Astrocyte of the hippocampus (primary cell): ENCODE measurements around the gene EXD3.

ENCODE experiments used
- DNase-seq: peaks from one replicate; pipeline ENCODE4 v3.0.0; 2011; ENCODE audit warnings: low read depth, low spot score

EXD3 gene

DNA sequence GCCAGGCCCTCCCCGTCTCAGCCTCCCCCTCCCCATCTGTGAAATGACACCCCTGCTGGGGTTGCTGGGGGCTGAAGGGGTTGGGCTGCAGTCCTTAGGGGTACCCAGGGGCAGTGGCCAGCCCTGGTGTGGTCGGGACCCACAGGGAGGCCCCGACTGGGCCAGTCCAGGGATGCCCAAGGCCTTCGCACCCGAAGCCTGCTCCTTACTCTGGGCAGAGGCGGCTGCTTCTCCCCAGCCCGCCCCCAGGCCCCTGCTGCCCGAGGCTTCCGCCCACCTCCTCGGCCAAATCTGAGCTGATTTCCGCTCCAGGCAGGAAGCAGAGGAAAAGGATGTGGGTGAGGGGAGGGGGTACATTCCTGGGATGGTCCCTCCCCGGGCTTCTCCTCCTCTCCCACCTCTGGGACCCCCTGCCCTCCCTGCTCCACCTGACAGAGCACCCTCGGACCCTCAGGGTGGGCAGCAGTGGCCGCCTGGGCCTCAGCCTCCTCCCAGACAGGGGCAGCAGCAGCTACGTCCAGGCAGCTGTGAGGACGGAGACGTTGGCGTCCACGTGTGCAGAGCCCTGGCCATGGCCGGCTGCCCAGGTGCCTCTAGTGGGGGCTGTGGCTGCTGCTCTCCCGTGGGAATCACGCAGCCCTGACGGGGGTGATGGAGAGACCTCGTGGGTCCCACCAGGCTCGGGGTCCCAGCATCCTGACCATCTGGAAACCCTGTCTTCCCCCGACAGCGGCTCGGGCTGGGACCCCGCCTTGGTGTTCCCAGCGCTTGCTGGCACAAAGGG lies 116.7 kb downstream of the EXD3 start:
- peak; percentile 5 for DNase-seq

DNA sequence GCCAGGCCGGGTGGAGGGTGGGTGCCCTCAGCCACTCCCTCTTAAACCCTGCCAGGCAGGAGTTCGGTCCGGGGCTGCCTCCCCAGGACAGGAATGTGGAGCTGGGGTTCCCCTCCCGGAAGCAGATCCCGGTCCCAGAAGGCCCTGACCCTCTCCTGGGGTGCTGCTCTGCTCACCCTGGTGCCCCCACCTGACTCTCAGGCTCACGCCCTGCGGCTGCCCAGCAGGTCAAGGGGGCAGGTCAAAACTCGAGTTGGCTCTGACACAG lies 117.2 kb downstream of the EXD3 start:
- DNase-seq = no peak

DNA sequence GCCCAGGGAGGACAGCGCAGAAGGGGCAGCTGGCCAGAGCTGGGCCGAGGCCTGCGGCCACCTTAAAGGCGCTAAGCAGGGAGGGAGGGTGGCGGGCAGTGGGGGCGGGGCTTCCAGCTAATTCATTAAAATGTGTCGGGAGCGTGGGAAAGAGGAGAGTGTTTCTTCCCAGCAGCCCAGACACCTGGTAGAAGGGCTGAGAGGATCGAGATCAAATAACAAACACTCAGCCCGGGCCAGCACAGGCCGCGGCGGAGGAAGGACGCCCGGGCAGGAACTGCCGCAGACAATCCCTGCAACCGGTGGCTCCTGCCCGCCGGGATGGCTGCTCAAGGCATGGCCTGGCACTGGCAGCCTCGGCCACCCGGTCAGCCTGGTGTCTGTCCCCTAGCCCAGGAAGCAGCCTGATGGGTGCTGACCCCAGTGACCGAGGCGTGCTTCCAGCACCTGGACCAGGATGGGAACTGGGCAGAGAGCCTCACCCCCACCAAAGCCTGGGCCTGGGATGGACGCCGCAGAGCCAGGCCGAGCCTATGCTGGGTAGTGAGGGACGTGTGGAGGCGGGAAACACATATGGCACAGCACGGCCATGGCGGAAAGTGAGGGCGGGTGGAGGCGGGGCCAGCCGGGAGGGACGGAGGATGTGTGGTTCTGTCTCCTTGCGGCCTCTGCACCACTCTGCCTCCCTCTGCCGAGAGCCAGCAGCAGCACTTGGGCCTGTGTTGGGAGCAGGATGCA lies 117.7 kb downstream of the EXD3 start:
- peak; percentile 64 for DNase-seq

DNA sequence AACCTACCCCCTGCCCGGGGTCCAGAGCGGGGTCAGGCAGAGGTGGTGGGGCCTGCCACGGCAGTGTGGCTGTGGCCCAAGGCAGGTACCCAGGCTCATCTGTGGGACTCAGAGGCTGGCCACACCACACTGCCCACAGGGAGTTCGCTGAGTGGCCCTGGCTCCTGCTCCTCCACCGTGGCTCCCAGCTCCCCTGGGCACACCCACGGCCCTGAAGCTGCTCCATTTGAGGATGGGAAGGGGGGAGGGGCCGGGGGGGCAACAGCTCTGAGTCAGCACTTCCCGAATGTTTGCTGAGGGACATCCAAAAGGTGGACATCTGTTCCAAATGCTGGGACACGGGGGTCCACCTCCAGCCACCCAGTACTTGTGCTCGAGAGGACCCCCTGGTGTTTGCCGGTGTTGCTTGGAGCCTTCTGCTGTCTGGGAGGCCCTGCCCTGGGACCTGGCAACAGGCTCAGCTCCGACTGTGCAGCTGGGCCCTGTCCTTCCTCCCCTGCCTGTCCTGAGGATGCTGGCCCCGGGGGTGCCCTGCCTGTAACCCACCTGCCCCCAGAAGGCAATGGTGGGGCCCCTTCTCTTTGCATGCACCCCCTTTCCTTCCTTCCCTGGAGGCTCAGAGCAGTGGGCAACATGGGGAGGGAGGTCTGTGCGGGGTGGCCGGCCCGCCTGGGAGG lies 118.4 kb downstream of the EXD3 start:
- DNase-seq = peak; percentile 43

DNA sequence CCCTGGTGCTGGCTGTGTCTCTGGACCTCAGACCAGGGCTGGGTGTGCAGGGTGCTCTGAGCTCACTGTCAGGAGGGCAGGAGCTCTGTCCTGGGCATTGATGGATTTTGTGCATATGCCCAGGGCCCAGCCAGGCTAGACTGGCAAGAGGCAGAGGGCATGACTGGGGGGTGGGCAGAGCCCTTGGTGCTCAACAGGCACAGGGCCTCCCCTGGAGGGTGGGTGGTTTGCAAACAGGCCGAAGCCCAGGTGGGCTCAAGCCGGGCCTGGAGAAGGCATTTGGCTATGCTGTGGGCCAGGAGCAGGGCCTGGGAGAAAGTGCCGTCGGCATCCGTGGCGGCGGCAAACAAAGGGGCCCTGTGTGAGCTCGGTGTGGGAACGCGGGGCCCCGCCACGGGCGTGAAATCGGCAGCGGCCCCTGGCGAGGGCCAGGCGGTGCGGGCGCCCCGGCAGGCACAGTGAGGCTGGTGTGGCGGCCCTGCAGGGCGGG lies 119.0 kb downstream of the EXD3 start:
- DNase-seq = peak; percentile 12

DNA sequence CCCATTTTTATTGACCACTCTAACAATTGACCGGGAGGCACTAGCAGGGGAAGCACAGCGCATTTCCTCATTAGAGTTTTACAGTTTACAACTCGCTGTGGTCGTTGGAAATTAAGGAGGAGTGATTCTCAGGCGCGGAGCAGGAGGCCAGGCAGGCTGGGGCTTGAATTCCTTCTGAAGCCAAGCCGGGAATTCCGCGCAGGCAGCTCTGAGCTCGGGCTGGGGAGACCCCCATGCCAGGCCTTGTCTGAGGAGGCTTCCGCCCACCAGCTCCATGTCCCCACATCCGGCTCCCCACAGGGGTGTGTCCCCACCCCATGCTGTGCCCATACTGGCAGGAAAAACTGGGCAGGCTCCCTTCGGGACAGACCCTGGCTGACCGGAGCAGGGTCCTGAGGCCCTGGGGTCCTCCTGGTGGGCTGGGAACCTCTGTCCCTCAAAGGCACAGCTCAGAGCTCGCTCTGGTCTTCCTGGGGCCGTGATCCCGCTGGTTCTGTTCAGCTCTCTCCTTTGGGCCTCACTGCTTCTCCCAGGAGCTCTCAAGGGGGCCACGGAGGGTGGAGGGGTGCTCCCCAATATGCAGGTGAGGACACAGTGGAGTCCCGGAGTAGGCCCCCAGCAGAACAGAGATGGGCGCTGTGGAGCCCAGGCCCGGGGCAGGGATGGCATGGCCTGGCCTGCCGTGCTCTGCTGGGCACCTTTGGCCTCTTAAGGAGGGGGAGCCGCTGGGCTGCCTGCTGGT lies 119.6 kb downstream of the EXD3 start:
- DNase-seq = peak; percentile 20

DNA sequence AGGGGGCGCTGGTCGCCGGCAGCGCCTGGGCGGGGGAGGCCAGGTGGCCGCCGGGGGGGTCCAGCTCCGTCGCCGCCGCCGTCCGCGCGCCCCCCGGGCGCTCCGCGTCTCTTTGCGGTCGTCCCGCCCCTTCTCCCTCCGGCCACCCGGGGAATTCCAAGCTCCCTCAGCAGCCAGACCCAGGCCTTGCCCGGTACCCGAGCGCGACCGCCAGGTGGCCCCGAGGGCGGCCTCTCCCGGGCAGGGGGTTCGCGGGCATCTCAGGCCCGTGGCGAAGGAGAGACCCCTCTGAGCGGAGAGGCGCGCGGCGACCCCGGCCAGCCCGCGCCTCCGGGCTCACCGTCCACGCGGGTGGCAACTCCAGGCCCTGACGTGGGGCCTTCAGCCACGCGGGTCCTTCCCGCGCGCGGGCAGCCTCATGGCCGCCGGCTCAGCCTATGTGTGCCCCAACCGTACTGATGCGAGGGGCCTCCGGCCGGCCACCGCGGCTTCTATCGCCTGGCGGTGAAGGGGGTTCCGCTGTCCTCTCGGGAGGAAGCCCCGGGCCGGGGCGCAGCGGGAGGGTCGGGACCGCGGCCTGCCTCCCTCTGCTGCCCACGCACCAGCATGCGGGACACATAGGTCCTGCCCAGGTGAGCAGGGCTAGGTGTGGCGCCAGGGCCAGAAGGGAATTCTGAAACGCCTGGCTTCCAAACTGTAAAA lies 120.4 kb downstream of the EXD3 start:
- DNase-seq = no peak

DNA sequence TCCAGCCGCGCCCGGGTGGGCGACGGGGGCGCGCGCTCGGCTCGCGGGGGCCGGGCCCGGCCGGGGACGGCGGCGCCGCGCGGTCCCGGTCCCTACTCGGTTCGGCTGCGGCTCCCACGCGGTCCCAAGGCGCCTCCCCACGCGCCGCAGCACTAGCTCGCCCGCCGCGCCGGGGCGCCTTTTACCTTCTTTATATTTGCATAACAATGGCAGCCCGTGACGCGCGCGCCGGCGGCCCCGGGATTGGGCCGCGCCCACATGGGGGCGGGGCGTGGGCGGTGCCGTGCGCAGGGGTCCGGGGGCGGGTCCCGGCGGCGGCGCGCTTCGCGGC lies 120.9 kb downstream of the EXD3 start, which contains the start of gene NRARP:
Gene NRARP, minus strand, starts transcription at position 154 of the 331 bp plus-strand sequence. CDS start 343 bp downstream, outside the sequence.
- DNase-seq = peak; percentile 94

DNA sequence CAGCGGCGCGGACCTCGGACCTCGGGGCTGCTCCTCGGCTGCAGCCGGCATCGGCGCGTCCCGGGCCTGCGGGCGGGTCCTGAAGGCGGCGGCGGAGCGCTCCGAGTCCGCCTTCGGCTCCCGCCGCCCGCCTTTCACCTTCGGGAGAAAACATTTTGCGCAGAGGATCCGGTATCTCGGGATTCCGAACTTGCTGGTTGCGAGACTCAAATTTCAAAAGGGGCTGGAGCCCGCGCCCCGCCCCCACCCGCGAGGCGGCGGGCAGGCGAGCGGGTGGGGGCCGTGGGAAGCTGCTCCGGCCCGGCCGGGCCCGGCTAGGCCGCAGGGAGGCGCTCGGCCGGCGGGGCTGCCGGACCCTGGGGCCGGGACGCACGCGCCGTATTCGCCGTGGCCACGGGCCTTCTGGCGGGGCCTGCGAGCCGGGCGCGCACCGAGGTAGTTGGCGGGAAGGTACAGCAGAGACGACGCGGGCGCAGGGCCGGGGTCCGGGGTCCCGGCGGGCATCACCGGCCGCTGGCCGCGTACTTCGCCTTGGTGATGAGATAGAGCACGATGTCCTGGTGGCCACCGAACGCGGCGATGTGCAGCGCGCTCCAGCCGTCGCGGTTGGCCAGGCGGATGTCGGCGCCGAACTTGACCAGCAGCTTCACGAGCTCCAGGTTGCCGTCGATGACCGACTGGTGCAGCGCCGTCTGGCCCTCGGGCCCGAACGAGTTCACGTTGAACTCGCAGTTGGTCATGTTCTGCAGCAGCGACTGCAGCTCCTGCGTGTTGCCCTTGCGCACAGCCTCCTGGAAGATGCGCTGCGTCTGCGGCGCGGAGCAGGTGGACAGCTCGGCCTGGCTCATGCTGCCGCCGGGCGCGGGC lies 121.6 kb downstream of the EXD3 start:
- peak; percentile 71 for DNase-seq

DNA sequence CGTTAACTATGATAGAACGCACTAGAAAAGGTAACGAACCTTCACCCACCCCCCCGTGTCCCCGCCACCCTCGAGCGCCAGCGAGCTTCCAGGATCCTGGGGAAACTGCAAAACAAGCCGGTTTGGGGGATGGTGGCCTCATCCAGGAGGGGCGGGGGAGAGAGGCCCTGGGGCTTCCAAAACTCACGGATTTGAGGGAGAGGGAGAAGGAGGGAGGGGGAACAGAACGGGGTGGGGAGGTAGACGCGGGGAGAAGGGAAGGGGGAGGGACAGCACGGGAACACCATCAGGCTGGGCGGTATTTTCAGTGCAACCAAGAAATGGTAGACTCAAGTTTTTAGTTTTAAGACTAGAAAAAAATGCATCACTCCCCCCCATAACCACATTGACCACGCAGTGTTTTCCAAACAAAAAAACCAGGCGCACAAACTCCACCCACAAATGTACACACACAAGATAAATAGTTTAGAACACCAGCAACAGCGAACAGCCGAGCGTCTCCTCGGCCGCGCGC lies 122.3 kb downstream of the EXD3 start:
- no peak for DNase-seq

DNA sequence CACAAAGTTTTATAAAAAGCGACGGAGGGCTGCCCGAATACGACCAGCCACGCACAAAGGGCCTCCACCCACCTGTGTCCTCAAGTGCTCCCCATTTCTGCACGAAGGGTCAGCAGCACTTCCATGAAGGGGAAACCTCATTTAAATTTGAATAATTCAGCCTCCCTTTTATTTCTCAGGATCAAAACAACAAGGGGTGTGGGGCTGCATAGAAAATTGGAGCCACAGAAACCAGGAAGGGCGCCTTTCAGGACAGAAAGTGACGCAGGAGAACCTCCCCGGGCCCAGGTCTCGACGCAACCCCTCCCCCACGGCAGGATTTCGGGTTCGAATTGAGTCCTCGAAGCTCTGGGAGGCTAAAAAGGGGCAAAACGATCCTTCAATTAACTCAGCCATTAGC lies 123.0 kb downstream of the EXD3 start:
- DNase-seq = peak; percentile 59

DNA sequence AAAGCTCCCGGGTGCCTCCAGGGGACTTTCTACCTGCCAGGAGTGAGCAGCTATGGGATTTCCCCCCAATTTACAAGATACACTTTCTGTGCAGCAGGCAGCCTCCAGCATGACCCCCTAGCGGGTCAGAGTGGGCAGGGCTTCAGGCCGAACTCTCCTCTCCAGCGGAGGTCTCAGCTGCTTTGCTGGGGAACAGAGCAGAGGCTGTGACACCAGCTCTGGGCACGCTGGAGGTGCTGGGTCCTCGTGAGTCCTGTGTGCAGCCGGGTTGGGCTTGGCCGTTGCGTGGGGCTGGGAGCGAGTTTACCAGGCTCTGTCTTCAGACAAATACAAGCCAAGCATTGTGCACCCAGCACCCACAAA lies 123.8 kb downstream of the EXD3 start:
- no peak for DNase-seq

DNA sequence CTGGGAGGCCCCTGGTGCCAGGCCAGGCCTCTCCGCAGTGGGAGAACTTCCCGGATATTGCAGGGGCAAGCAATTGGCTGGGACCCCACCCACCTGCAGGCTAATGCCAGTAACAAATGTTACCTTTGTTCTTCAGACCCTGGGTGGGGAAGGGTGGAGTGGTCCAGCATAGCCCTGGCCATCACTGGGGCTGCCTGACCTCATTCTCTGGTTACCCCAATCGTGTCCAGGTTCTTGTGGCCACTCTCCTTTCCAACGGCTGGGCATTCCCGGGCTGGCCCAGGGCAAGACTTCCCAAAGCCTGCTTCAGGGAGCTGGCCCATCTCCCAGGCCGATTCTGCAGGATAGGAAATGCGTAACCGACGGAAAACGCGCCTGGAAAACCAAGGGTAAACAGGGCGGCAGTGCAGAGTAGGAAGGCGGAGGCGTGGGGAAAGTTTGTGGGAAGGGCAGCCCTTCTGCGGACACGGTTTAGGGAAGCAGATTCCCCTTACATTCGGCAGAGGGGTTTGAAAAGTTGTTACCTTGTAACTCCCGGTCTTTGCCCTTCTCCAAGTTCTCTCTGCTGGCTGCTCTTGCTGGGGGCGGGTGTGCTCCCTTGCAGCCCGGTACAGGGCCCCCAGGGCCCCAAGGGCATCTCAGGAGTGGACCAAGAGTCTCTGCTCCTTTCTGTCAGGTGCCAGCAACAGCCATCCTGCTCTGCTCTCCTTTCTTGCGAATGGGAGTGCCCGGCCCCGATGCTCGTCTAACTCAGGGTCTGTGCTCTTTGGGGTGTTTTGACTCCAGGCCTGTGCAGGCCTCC lies 124.4 kb downstream of the EXD3 start:
- DNase-seq = no peak

DNA sequence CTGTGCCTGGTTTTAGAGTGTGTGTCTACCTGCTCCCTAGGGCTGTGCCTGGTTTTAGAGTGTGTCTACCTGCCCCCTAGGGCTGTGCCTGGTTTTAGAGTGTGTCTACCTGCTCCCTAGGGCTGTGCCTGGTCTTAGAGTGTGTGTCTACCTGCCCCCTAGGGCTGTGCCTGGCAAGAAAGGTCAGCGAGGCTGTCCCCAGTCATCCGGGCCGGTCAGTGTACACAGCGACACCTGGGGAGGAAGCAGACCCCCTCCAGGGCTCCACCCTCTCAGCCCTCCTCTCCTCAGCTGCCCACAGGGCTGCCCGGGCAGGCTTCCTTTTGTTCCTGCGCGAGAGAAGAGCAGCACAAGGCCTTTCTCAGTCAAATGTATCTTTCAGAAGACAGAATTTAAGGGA lies 125.0 kb downstream of the EXD3 start:
- DNase-seq = no peak

DNA sequence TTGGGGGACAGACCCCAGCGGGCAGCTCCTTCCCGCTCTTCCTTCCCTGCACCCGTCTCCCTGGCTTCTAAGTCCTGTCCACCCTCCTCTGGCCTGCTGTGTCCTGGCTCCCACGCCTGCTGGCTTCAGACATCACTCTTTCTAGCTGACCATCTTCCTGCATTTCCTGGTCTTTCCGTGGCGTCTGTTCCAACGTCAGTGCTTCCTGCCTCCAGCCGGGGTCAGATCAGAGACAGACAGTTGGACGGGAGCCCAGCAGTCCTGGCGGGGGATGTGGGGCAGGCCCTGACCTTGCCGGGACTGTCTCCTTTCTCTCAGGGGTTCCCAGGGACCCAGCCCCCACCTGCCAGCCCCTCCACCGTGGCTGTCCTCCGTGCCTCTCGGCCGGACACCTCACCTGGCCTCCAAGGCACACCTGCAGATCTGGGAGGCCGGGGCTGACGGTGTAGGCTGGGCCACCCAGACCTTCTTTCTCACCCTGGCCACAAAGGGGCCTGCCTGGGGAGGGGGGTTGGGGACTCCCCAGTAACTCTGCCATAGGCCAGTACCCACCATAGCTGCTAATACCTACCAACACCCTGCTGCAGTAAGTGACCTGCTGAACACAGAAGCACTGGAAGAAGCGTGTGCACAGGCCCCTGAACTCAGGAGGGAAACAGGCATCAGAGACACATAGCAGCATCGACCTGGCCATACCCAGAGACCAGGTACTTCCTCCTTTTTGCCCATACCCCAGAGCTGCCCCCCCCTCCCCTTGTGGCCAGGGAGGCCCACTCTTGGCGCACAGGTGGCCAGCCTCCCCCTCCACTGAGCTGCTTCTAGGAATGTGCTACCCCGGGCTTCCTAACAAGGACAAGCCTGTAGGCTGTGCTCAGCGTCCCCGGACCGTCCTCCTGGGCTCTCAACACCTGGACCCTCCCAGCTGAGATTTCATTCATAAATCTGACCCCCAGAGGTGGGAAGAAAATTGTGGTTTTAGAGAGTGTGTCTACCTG lies 126.0 kb downstream of the EXD3 start:
- no peak for DNase-seq

DNA sequence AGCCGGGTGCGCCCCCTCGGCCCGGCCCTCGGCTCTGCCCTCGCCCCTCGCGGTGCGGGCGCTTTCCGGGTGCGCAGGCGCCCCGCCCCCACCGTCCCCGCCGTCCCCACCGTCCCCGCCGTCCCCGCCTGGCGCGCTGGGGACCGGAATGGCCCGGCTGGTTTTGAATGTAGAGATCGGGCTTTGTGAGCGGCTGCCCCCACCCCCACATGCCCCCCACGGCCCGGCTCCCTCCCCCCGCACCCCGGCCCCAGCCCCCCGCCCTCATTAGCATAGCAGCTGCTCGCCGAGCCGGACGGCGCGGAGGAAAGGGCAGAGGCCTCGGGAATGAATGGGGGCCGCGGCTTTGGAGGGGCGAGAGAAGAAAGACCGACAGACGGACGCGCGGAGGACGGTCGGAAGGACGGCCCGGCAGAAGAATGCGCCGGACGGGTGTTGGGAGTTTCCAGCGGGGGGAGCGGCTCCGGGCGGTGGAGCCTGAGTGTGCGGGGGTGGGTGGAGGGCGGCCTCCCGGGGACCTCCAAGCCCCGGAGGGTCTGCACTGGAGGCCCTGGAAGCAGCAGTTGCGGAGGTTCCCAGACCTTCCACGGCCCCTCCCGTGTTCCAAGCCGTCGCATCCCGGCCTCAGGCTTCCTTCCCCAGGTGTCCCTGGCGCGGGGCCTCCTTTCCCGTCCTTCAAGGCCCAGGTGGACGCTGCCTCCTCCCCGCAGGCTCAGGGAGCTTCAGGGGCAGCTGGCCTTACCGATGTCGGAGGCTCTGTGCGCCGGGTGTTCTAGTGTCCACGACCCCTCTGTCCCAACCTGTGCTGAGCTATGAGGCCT lies 126.9 kb downstream of the EXD3 start:
- no peak for DNase-seq

DNA sequence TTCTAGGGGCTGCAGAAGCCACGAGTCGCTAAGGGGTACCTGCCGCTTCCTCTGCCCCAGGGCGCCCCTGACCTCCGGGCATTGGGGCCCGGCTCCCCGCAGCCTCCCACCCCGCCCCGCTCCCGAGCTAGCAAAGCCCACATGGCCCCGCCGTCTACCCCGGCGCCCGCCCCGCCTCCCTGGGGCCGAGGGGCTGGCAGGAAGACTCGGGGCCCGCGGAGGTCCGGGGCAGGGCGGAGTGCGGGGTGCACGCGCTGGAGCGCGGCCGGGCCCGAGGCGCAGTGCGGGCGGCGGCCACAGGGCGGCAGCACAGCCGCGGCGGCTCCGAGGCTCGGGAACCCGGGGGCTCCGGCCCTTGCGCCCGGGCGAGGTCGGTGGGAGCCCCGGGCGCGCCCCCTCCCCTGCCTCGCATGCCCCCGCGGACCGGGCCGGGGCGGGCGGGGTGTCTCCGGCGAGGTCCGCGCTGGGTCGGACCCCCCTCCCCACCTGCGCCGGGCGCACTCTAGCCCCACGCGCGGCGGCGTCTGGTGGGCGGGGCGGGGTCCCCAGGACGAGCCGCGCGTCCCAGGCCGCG lies 127.6 kb downstream of the EXD3 start:
- DNase-seq = peak; percentile 71
